HG02938 (cell line): ENCODE measurements around the gene CXCL3.

ENCODE experiments used
- ATAC-seq: cut with Tn5 transposase; IDR thresholded peaks from one replicate; pipeline ENCODE4 v1.9.1; 2021; ENCODE audit warnings: mild to moderate bottlenecking, moderate library complexity; ENCODE audit not compliant: unreplicated experiment

CXCL3 gene

GRCh38 chr4:74056114-74056857, 17.8 kb upstream of the CXCL3 start:
- ATAC-seq: no peak

- no peak for ATAC-seq
Observed at GRCh38 chr4:74055498-74055897, 17.0 kb upstream of the CXCL3 start.

GRCh38 chr4:74055096-74055495, 16.6 kb upstream of the CXCL3 start:
- ATAC-seq: no peak

- ATAC-seq: no peak
Observed at GRCh38 chr4:74054483-74055047, 16.1 kb upstream of the CXCL3 start.

- ATAC-seq: no peak
Observed at GRCh38 chr4:74047152-74047551, 8.7 kb upstream of the CXCL3 start.

GRCh38 chr4:74045772-74046171, 7.3 kb upstream of the CXCL3 start:
- ATAC-seq: no peak

GRCh38 chr4:74045247-74045646, 6.8 kb upstream of the CXCL3 start:
- no peak for ATAC-seq

- no peak for ATAC-seq
Observed at GRCh38 chr4:74044677-74045076, 6.2 kb upstream of the CXCL3 start.

GRCh38 chr4:74042681-74043080, 4.2 kb upstream of the CXCL3 start:
- ATAC-seq: no peak

GRCh38 chr4:74041418-74041817, 2.9 kb upstream of the CXCL3 start:
- ATAC-seq: no peak

GRCh38 chr4:74039315-74039763, 850 bp upstream of the CXCL3 start:
- ATAC-seq: peak; percentile 9

GRCh38 chr4:74038086-74038424, 434 bp downstream of the CXCL3 start:
- peak; percentile 21 for ATAC-seq

GRCh38 chr4:74037076-74037955, 1.2 kb downstream of the CXCL3 start:
- no peak for ATAC-seq

- ATAC-seq: no peak
Observed at GRCh38 chr4:74033739-74034138, 4.8 kb downstream of the CXCL3 start.

- no peak for ATAC-seq
Observed at GRCh38 chr4:74032064-74032463, 6.4 kb downstream of the CXCL3 start.

- no peak for ATAC-seq
Observed at GRCh38 chr4:74031576-74031975, 6.9 kb downstream of the CXCL3 start.

- no peak for ATAC-seq
Observed at GRCh38 chr4:74030285-74030684, 8.2 kb downstream of the CXCL3 start.

GRCh38 chr4:74028504-74028903, 10.0 kb downstream of the CXCL3 start:
- no peak for ATAC-seq

GRCh38 chr4:74023709-74024108, 14.8 kb downstream of the CXCL3 start:
- no peak for ATAC-seq

- ATAC-seq: no peak
Observed at GRCh38 chr4:74021601-74022000, 16.9 kb downstream of the CXCL3 start.

GRCh38 chr4:74018771-74019170, 19.7 kb downstream of the CXCL3 start:
- no peak for ATAC-seq

- ATAC-seq: no peak
Observed at GRCh38 chr4:74018116-74018515, 20.4 kb downstream of the CXCL3 start.
